Amygdala (tissue), 56 donors: ENCODE measurements around the gene GAST.
"Not testable (repeated sequence)": the region's sequence is repeated elsewhere in the genome, so short reads cannot be mapped to it uniquely, and the experiment has no call there.

Experiments
- DNase-seq, 56 donors: peaks; one replicate each; lab custom pipeline; 2025; lab: John Stamatoyannopoulos, UW

The GAST gene

GRCh38 chr17:41711669-41712400, at the start of gene GAST:
TSS of gene GAST (plus strand) at chr17:41712331. CDS start at chr17:41715437, 3,106 bp downstream.
- DNase-seq, result no peak

- no peak for DNase-seq
Observed at GRCh38 chr17:41663451-41664171, 48.5 kb upstream of the GAST start.

GRCh38 chr17:41664172-41664457, 48.0 kb upstream of the GAST start:
- no peak for DNase-seq

GRCh38 chr17:41664587-41665565, 47.3 kb upstream of the GAST start:
- no peak for DNase-seq

GRCh38 chr17:41665566-41666236, 46.4 kb upstream of the GAST start:
- DNase-seq, result peak in 55 of 56 donors; percentile 30 to 87 (median 73)

GRCh38 chr17:41666237-41666641, 45.9 kb upstream of the GAST start:
- DNase-seq, result peak in 12 of 56 donors; percentile 26 to 74 (median 58)

GRCh38 chr17:41666708-41667279, 45.3 kb upstream of the GAST start:
- DNase-seq, result peak in 52 of 56 donors; percentile 13 to 86 (median 63)

- no peak for DNase-seq
Observed at GRCh38 chr17:41667280-41668041, 44.7 kb upstream of the GAST start.

- DNase-seq, result no peak
Observed at GRCh38 chr17:41672153-41672552, 40.0 kb upstream of the GAST start.

GRCh38 chr17:41675157-41676057, 36.7 kb upstream of the GAST start:
- not testable (repeated sequence) for DNase-seq

GRCh38 chr17:41676058-41676419, 36.1 kb upstream of the GAST start:
- DNase-seq, result no peak

- no peak for DNase-seq
Observed at GRCh38 chr17:41678411-41678906, 33.7 kb upstream of the GAST start.

- DNase-seq, result no peak
Observed at GRCh38 chr17:41678907-41679739, 33.0 kb upstream of the GAST start.

GRCh38 chr17:41679740-41680425, 32.2 kb upstream of the GAST start:
- DNase-seq, result no peak

GRCh38 chr17:41680426-41681040, 31.6 kb upstream of the GAST start:
- peak in 11 of 56 donors; percentile 6 to 40 (median 24) for DNase-seq

- DNase-seq, result no peak
Observed at GRCh38 chr17:41681776-41682175, 30.4 kb upstream of the GAST start.
